DMS79 treated with DMSO at 0.1 percent for 48 hours (cell line): Measurements from ENCODE around the gene PLEKHA8.
A peak's percentile ranks its signal among the peaks of the same experiment; 100 is the strongest.

Experiments
- DNase-seq: peaks from one replicate; lab custom pipeline; 2025; lab: John Stamatoyannopoulos, UW

Gene PLEKHA8

DNA sequence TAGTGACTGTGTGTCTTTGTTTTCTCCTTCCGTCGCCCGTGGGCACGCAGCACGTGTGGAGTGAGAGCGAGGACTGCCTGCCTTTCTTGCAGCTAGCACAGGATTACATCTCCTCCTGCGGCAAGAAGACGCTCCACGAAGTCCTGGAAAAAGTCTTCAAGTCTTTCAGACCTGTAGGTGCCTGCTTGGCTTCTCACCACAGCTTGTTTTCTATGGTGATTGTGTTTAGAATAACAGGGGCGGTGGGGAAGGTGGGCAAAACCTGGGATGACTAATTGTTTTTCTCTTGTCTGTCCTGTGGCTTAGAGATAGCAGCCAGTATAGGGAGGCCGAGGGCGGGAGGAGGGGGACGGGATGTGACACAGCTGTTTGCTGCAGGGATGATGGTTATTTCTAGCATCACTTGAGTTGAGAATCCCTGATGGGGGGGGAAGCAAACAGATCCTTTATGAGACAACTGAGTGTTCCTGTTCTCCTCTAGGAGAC, 118.0 kb downstream of the PLEKHA8 start:
- no peak for DNase-seq

- no peak for DNase-seq
These were observed 119.0 kb downstream of the PLEKHA8 start for GRCh38 chr7:30147223-30147622.

GRCh38 chr7:30147785-30148184, 119.6 kb downstream of the PLEKHA8 start:
- DNase-seq, result no peak

GRCh38 chr7:30148426-30148825, 120.2 kb downstream of the PLEKHA8 start:
- DNase-seq, result no peak

- no peak for DNase-seq
These were observed 120.8 kb downstream of the PLEKHA8 start for GRCh38 chr7:30148951-30149459.

DNA sequence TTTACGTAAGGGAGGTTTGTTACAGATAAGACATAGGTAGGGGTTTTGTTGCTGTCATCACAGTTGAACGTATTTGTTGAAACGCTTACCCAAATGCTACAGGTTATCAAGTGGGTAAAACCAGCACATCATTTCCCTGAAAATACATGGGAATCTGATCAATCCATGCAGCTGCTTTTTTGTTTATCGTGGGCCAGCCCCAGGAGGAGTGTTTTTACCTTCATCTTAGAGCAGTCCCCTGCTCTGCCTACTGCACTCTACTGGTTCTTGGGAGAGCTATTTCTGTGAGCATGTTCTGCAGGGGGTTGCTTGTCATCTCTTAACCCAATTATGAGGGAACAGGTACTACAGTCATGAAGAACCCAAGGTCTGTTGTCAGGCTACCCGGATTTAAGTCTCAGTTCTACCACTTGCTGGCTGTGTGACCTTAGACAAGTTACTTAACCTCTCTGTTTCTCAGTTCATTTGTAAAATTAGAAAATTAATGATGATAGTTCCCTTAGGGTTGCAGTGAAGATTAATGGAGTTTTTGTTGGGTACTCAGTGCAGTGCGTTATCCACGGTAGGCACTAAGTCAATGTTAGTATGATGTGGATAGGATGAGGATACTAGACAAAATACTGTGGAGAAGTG, 121.5 kb downstream of the PLEKHA8 start:
- DNase-seq, result no peak

GRCh38 chr7:30150711-30151110, 122.5 kb downstream of the PLEKHA8 start:
- DNase-seq, result no peak

- DNase-seq, result no peak
These were observed 125.9 kb downstream of the PLEKHA8 start for GRCh38 chr7:30154111-30154587.

GRCh38 chr7:30155481-30155880, 127.3 kb downstream of the PLEKHA8 start:
- DNase-seq, result peak; percentile 71

GRCh38 chr7:30157204-30157603, 129.0 kb downstream of the PLEKHA8 start:
- peak; percentile 50 for DNase-seq

DNA sequence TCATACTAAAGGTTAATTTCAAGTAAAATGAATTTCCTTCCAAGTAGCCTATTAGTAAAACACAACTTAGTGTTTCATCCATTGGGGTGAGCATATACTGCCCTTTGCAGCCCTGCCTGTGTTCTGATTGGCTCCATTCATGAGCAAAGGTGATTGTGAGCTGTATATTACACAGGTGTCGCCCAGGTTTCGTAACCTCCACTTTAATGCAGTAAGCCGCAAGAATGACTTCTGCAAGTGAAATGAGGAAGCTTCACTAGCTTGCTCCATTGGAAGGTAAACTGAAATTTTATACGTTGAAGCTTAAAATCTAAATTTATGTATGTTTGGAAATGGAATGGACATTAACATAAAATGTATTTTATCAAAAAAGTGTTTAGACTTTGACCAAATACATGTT, 131.0 kb downstream of the PLEKHA8 start:
- DNase-seq, result no peak

- peak; percentile 28 for DNase-seq
These were observed 131.5 kb downstream of the PLEKHA8 start for GRCh38 chr7:30159698-30160143.

GRCh38 chr7:30160329-30160728, 132.1 kb downstream of the PLEKHA8 start:
- no peak for DNase-seq

- DNase-seq, result no peak
These were observed 133.9 kb downstream of the PLEKHA8 start for GRCh38 chr7:30162133-30162532.

- peak; percentile 92 for DNase-seq
These were observed 134.5 kb downstream of the PLEKHA8 start for GRCh38 chr7:30162622-30163124.

- DNase-seq, result peak; percentile 71
These were observed 135.2 kb downstream of the PLEKHA8 start for GRCh38 chr7:30163231-30163894.

- peak; percentile 89 for DNase-seq
These were observed 136.4 kb downstream of the PLEKHA8 start for GRCh38 chr7:30164567-30164966.

- no peak for DNase-seq
These were observed 137.4 kb downstream of the PLEKHA8 start for GRCh38 chr7:30165590-30165989.

DNA sequence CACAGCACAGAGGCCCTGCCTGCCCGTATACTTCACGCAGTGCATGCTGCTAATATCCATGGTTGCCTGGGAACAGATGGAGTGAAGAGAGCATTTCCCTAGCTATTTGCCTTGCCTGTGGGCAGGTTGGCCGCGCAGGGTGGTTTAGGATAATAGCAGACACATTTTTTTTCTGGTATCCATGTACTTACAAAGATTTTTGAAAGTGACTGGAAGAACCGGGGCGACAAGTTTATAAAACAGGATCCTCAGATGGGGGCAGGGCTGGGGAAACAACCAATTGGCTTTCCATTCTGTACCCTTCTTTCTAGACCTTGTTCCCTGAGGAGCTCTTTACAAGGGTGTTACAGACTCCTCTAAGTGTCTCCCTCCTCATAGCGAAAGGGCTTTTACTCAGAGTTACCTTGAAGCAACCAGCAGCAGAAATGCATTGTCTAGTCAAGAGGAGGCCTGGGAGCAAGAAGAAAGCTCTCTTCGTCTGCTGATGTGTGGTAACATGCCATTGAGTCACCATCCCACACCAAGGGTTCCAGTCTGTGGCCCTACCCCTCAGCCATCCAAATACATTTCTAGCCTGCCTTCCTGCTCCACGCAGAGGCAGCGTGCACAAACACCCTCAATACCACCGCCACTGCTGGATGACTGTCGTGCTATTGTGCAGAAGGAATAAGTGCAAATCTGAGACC, 138.1 kb downstream of the PLEKHA8 start:
- peak; percentile 96 for DNase-seq

DNA sequence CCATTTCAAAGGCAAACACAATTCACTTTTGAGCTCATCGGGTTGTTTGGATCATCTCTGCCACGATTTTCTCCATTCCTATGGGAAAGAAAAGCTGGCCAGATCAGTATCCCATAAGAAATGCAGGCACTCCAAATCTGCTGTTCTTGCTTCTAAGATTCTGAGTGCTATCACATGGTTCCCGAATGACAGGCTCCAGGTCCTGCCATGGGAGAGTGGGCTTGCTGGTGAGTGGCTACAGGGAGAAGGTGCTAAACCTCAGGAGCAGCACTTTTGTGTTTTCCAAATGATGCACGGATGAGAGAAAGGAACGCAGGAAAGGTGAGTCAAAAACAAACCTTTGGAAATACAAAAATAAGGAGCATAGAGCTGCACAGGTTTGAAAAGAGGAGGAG, 138.6 kb downstream of the PLEKHA8 start:
- peak; percentile 77 for DNase-seq

DNA sequence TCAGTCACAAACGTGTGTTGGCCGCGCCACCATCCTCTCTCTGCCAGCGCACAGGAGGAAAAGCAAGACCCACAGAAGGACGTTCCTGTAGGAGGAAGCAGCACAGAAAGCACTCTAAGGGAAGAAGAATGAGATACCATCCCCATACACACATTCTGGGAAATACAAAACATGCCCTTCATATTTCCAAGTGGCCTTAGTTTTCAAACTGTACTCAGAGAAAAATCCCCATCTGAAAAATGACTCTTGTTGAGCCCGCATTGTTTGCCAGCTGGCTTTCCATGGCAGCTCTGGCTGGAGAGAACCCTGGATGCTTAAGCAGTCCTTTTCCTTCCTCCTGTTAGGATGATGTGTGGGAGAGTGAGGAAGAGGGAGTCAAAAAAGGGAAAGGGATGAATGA, 139.7 kb downstream of the PLEKHA8 start:
- no peak for DNase-seq

DNA sequence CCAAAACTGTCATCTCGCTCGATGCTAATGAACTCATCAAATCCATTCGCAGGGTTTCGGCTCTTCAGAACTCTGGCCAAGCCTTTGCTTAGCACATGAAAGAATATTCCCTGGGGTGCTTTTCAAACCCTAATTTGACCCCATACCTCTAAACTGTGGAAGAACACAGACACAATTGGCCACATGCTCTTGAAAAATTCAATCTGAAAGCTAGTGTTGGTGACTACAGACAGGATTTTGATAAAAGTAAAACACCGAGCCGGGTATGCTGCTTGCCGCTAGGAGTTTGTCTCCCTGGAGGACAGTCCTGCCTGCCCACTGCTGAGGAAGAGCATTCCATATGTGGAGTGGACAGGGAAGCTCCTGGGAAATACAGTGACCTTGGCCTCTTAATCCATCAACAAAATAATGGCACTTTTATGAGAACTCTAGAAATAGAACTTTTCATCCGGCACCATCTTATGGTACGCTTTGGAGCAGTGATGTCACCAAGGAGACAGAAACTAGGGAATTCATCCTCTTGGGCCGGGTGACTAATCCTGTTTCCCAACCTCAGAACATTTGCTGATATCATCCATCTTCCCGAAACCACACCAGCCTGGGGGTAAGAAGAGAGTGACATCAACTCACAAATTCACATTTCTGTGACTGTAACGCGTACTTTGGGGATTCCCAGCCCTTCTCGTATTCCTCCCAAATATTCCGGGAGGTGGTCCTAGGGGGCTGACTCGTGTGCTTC, 140.8 kb downstream of the PLEKHA8 start:
- DNase-seq, result no peak
